ENCODE measurements around the gene C5orf24.
"Not testable (repeated sequence)": the region's sequence is repeated elsewhere in the genome, so short reads cannot be mapped to it uniquely, and the experiment has no call there.

Gene C5orf24

GRCh38 chr5:134856465-134856864, 10.7 kb downstream of the C5orf24 start:
- FAIRE-seq; DNase-seq (ENCODE audit: low spot score): not testable (repeated sequence)

- DNase-seq (ENCODE audit: low spot score) (no peak), FAIRE-seq (no peak)
Observed at GRCh38 chr5:134857401-134857800, 11.6 kb downstream of the C5orf24 start.

- FAIRE-seq (no peak), DNase-seq (ENCODE audit: low spot score) (no peak)
Observed at GRCh38 chr5:134864707-134865106, 18.9 kb downstream of the C5orf24 start.

- DNase-seq (ENCODE audit: low spot score), result no peak
Observed at GRCh38 chr5:134873494-134873893, 27.7 kb downstream of the C5orf24 start.

GRCh38 chr5:134873987-134874830, 28.4 kb downstream of the C5orf24 start, which contains the start of gene TXNDC15:
Gene TXNDC15, plus strand, starts transcription at chr5:134874371. Its CDS starts 57 bp downstream, at chr5:134874428.
- FAIRE-seq (no peak), DNase-seq (ENCODE audit: low spot score) (peak; percentile 68)

More at GRCh38 chr5:134873494-134873893, 27.7 kb downstream of the C5orf24 start:
- FAIRE-seq, result no peak

GRCh38 chr5:134874831-134875655, 29.3 kb downstream of the C5orf24 start:
- DNase-seq (ENCODE audit: low spot score) (peak; percentile 30), FAIRE-seq (peak; percentile 56)

GRCh38 chr5:134877159-134877558, 31.4 kb downstream of the C5orf24 start:
- no peak for FAIRE-seq

GRCh38 chr5:134878403-134878802, 32.6 kb downstream of the C5orf24 start:
- FAIRE-seq (no peak), DNase-seq (ENCODE audit: low spot score) (no peak)

More at GRCh38 chr5:134877159-134877558, 31.4 kb downstream of the C5orf24 start:
- DNase-seq (ENCODE audit: low spot score), result no peak

- no peak for FAIRE-seq
Observed at GRCh38 chr5:134879456-134879855, 33.7 kb downstream of the C5orf24 start.

GRCh38 chr5:134880937-134881336, 35.2 kb downstream of the C5orf24 start:
- DNase-seq (ENCODE audit: low spot score); FAIRE-seq: not testable (repeated sequence)

More at GRCh38 chr5:134879456-134879855, 33.7 kb downstream of the C5orf24 start:
- DNase-seq (ENCODE audit: low spot score), result no peak

- not testable (repeated sequence) for DNase-seq (ENCODE audit: low spot score); FAIRE-seq
Observed at GRCh38 chr5:134881711-134882110, 35.9 kb downstream of the C5orf24 start.

- FAIRE-seq (no peak), DNase-seq (ENCODE audit: low spot score) (no peak)
Observed at GRCh38 chr5:134887593-134888159, 41.9 kb downstream of the C5orf24 start.

- FAIRE-seq, result no peak
Observed at GRCh38 chr5:134889335-134889734, 43.6 kb downstream of the C5orf24 start.

GRCh38 chr5:134891473-134891872, 45.7 kb downstream of the C5orf24 start:
- DNase-seq (ENCODE audit: low spot score) (no peak), FAIRE-seq (no peak)

More at GRCh38 chr5:134889335-134889734, 43.6 kb downstream of the C5orf24 start:
- no peak for DNase-seq (ENCODE audit: low spot score)

GRCh38 chr5:134892282-134892681, 46.5 kb downstream of the C5orf24 start:
- DNase-seq (ENCODE audit: low spot score), result no peak
- FAIRE-seq, result no peak

- DNase-seq (ENCODE audit: low spot score) (no peak), FAIRE-seq (no peak)
Observed at GRCh38 chr5:134892926-134893325, 47.2 kb downstream of the C5orf24 start.

GRCh38 chr5:134893748-134894505, 48.2 kb downstream of the C5orf24 start:
- FAIRE-seq, result no peak

GRCh38 chr5:134902071-134902801, 56.5 kb downstream of the C5orf24 start:
- DNase-seq (ENCODE audit: low spot score) (no peak), FAIRE-seq (no peak)

More at GRCh38 chr5:134893748-134894505, 48.2 kb downstream of the C5orf24 start:
- no peak for DNase-seq (ENCODE audit: low spot score)

GRCh38 chr5:134904610-134905245, 59.0 kb downstream of the C5orf24 start, which contains the start of gene PCBD2:
Gene PCBD2, plus strand, starts transcription at chr5:134905131. Its CDS starts 9 bp downstream, at chr5:134905140.
- FAIRE-seq (no peak), DNase-seq (ENCODE audit: low spot score) (peak; percentile 85)

All from RCC 7860 (cell line).